ENCODE measurements around the gene STX5. TPM values are rescaled to one million over a fixed set of nuclear protein-coding genes. Genes with fewer than 3 reads are reported as not detected.

STX5 gene
- total and polyA plus RNA-seq, 9 of the 15 experiments (the other 6 are each of a cell fraction or from before 2014, with no cell fraction given) = 2.8 to 28.6 (median 23.7) TPM

DNA sequence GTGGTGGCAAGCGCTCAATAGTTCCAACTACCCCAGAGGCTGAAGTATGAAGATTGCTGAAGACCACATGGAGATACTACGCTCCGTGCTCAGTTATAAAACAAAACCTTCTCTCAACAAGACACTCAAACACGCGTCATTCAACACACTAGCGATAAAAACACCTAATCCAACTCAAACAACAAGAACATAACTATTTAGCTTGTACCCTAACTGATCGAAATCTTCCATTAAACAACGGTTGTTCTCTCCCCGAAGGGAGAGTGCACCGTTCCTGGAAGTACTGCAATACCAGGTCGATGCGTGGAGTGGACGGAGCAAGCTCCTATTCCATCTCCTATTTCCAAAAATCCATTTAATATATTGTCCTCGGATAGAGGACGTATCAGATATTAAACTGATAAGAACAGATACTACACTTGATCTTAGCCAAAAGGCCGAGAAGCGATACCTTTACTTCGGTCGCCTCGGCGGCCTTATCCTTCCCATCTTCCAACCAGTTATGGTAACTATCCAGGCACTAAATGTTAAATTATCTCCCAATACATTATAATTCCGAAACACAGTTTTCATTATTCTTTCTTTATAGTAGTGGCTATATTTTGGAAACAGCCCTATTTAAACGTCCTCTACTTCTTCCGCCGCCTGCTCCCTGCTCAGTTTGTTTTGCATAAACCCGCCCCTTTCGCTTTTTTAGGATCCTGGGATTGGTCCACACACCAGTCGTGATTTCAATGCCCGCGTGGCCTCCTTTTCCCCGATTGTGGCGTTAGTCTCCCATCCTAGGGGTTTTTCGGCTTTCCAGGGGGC lies 9.7 kb upstream of the STX5 start (continued):
- TF ChIP-seq GTF3C2 (IDR thresholded peaks at IDR 0.05; ENCODE audit: borderline replicate concordance, extremely low read depth, insufficient read length) (no peak), SMAD4 (CRISPR knock-in tag; conservative IDR thresholded peaks at IDR 0.05) (no peak; the same call in 1 of the 2 replicates), CREB3 (tag; conservative IDR thresholded peaks at IDR 0.05; ENCODE audit: low read depth) (no peak), ZNF77 (CRISPR knock-in tag; IDR thresholded peaks at IDR 0.05) (peak; percentile 100), SIRT6 (IDR thresholded peaks at IDR 0.05; ENCODE audit: low read depth, low read length) (no peak), HDAC2 (IDR thresholded peaks at IDR 0.05) (no peak; the same call in 1 of the 2 replicates), RUNX1 (IDR thresholded peaks at IDR 0.05; ENCODE audit: low read depth) (peak; percentile 100), HMGXB4 (CRISPR knock-in tag; IDR thresholded peaks at IDR 0.05) (no peak), FOXP1 (CRISPR knock-in tag; IDR thresholded peaks at IDR 0.05) (peak; percentile 99), CAMTA2 (CRISPR knock-in tag; conservative IDR thresholded peaks at IDR 0.05) (peak; percentile 100), POLR2B (IDR thresholded peaks at IDR 0.05; ENCODE audit: low read depth, partially characterized antibody) (peak; percentile 100)
- TF ChIP-seq, protein P1, sequence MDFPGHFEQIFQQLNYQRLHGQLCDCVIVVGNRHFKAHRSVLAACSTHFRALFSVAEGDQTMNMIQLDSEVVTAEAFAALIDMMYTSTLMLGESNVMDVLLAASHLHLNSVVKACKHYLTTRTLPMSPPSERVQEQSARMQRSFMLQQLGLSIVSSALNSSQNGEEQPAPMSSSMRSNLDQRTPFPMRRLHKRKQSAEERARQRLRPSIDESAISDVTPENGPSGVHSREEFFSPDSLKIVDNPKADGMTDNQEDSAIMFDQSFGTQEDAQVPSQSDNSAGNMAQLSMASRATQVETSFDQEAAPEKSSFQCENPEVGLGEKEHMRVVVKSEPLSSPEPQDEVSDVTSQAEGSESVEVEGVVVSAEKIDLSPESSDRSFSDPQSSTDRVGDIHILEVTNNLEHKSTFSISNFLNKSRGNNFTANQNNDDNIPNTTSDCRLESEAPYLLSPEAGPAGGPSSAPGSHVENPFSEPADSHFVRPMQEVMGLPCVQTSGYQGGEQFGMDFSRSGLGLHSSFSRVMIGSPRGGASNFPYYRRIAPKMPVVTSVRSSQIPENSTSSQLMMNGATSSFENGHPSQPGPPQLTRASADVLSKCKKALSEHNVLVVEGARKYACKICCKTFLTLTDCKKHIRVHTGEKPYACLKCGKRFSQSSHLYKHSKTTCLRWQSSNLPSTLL (IDR thresholded peaks at IDR 0.05) = no peak
- TF ChIP-seq, protein P2, sequence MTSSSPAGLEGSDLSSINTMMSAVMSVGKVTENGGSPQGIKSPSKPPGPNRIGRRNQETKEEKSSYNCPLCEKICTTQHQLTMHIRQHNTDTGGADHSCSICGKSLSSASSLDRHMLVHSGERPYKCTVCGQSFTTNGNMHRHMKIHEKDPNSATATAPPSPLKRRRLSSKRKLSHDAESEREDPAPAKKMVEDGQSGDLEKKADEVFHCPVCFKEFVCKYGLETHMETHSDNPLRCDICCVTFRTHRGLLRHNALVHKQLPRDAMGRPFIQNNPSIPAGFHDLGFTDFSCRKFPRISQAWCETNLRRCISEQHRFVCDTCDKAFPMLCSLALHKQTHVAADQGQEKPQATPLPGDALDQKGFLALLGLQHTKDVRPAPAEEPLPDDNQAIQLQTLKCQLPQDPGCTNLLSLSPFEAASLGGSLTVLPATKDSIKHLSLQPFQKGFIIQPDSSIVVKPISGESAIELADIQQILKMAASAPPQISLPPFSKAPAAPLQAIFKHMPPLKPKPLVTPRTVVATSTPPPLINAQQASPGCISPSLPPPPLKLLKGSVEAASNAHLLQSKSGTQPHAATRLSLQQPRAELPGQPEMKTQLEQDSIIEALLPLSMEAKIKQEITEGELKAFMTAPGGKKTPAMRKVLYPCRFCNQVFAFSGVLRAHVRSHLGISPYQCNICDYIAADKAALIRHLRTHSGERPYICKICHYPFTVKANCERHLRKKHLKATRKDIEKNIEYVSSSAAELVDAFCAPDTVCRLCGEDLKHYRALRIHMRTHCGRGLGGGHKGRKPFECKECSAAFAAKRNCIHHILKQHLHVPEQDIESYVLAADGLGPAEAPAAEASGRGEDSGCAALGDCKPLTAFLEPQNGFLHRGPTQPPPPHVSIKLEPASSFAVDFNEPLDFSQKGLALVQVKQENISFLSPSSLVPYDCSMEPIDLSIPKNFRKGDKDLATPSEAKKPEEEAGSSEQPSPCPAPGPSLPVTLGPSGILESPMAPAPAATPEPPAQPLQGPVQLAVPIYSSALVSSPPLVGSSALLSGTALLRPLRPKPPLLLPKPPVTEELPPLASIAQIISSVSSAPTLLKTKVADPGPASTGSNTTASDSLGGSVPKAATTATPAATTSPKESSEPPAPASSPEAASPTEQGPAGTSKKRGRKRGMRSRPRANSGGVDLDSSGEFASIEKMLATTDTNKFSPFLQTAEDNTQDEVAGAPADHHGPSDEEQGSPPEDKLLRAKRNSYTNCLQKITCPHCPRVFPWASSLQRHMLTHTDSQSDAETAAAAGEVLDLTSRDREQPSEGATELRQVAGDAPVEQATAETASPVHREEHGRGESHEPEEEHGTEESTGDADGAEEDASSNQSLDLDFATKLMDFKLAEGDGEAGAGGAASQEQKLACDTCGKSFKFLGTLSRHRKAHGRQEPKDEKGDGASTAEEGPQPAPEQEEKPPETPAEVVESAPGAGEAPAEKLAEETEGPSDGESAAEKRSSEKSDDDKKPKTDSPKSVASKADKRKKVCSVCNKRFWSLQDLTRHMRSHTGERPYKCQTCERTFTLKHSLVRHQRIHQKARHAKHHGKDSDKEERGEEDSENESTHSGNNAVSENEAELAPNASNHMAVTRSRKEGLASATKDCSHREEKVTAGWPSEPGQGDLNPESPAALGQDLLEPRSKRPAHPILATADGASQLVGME (CRISPR knock-in tag; IDR thresholded peaks at IDR 0.05) = peak; percentile 97

All from K562 (cell line).